Mesendoderm (in vitro differentiated cells): ENCODE results near the gene HOXC12.

Source experiments
- DNase-seq: peaks from one replicate; pipeline ENCODE4 v3.0.0; 2013
- H2AK5ac ChIP-seq: 2 replicates; pipeline ENCODE4 v1.6.1; 2013; ENCODE audit warnings: low read length, inconsistent platforms
- H2BK120ac ChIP-seq: 2 replicates; pipeline ENCODE4 v1.6.1; 2013; ENCODE audit warnings: low read depth, mild to moderate bottlenecking, low read length, moderate library complexity, mixed read lengths
- H2BK15ac ChIP-seq: replicated peaks from 2 replicates; pipeline ENCODE4 v1.6.1; 2013; ENCODE audit warnings: low read depth, mild to moderate bottlenecking, moderate library complexity
- H2BK5ac ChIP-seq: 2 replicates; pipeline ENCODE4 v1.6.1; 2013; ENCODE audit warnings: low read length, inconsistent platforms
- H3K18ac ChIP-seq: 2 replicates; pipeline ENCODE4 v1.6.1; 2013; ENCODE audit warnings: mild to moderate bottlenecking, low read length, mixed read lengths
- H3K23ac ChIP-seq: one replicate; pipeline ENCODE4 v1.6.1; 2013; ENCODE audit warnings: low read length
- H3K27ac ChIP-seq: 2 replicates; pipeline ENCODE4 v1.5.1; 2013; ENCODE audit warnings: low read depth, mild to moderate bottlenecking, inconsistent platforms, low read length, moderate library complexity
- H3K27me3 ChIP-seq: 2 replicates; pipeline ENCODE4 v1.6.1; 2013; ENCODE audit warnings: low read length, control low read depth, mild to moderate bottlenecking, inconsistent platforms; ENCODE audit not compliant: insufficient read depth, poor library complexity
- H3K36me3 ChIP-seq: 2 replicates; pipeline ENCODE4 v1.6.1; 2013; ENCODE audit warnings: low read length, inconsistent platforms; ENCODE audit not compliant: control insufficient read depth, insufficient read depth
- H3K4ac ChIP-seq: one replicate; pipeline ENCODE4 v1.6.1; 2013; ENCODE audit warnings: low read depth, mild to moderate bottlenecking, low read length, moderate library complexity
- H3K4me1 ChIP-seq: 2 replicates; pipeline ENCODE4 v1.6.1; 2013; ENCODE audit warnings: low read depth, low read length, inconsistent platforms; ENCODE audit not compliant: control insufficient read depth
- H3K4me2 ChIP-seq: 2 replicates; pipeline ENCODE4 v1.6.1; 2013; ENCODE audit warnings: low read length
- H3K4me3 ChIP-seq: 2 replicates; pipeline ENCODE4 v1.5.1; 2013; ENCODE audit warnings: mild to moderate bottlenecking, low read length
- H3K56ac ChIP-seq: one replicate; pipeline ENCODE4 v1.6.1; 2013; ENCODE audit warnings: low read length
- H3K79me1 ChIP-seq: 2 replicates; pipeline ENCODE4 v1.6.1; 2013; ENCODE audit warnings: low read length, inconsistent platforms
- H3K79me2 ChIP-seq: 2 replicates; pipeline ENCODE4 v1.6.1; 2013; ENCODE audit warnings: mild to moderate bottlenecking, low read length; ENCODE audit not compliant: control insufficient read depth, insufficient read depth
- H3K9ac ChIP-seq: 2 replicates; pipeline ENCODE4 v1.6.1; 2013; ENCODE audit warnings: low read length, inconsistent platforms
- H4K5ac ChIP-seq: one replicate; pipeline ENCODE4 v1.6.1; 2013; ENCODE audit warnings: low read length
- H4K8ac ChIP-seq: one replicate; pipeline ENCODE4 v1.6.1; 2013; ENCODE audit warnings: low read depth, mild to moderate bottlenecking, control low read depth, low read length, moderate library complexity
- WGBS: extraction: QIAGEN DNeasy Blood & Tissue Kit; methylation state at CpG from one replicate; pipeline ENCODE4 v1.1.7; 2013; ENCODE audit warnings: low lambda C conversion rate, missing lambda C conversion rate; ENCODE audit not compliant: insufficient coverage; ENCODE audit errors: extremely low coverage; 5-methylcytosine and 5-hydroxymethylcytosine counted together

Gene HOXC12

DNA sequence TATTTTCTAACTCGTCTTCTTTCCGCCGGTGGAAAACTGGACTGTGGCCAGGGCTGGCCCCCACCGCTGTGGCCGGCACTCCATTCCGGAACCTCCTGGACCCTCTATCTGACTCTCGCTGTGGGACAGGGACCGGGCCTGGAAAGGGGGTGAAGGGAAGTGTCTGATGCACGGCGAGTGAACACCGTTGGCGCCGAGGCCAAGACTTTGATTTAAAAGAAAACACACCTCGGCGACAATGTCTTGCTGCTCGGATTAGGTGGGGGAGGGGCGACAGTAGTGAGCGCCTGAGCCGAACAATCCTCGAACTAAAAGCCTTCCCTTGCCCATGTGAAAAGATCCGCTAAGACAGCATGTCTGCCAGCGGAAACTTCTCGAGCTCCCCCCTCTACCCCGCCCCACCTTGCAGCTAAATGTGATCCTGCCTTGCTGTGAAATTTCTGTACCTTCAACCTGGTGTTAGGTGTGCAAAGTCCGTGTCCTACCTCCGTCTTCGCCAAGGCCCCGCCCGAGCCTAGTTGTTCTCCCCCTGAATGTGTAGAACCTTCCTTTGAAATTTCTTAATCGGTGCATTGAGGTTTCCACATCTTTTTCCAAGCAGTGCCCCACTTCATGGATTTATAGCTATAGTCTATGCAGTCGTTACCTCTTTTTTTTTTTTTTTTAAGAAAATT, 20.9 kb downstream of the HOXC12 start:
- no peaks in the 10 kb centered on the region for H3K79me1 ChIP-seq
- no peak overlapping the region for H3K56ac ChIP-seq
- H2BK15ac ChIP-seq, result no peak overlapping the region
- no peak overlapping the region for H4K8ac ChIP-seq
- no peak overlapping the region for H3K27ac ChIP-seq
- no peak overlapping the region for H3K18ac ChIP-seq
- H2BK5ac ChIP-seq, result no peak overlapping the region
- H3K4me2 ChIP-seq, result no peak overlapping the region
- H3K79me2 ChIP-seq, result no peaks in the 10 kb centered on the region
- H3K9ac ChIP-seq, result no peak overlapping the region
- no peaks in the 10 kb centered on the region for H3K36me3 ChIP-seq
- H2AK5ac ChIP-seq, result no peak overlapping the region
- WGBS, result no CpG with 5 or more reads among the region's 31 CpGs
- H3K4me1 ChIP-seq, result no peaks in the 10 kb centered on the region
- H2BK120ac ChIP-seq, result no peak overlapping the region
- no peak overlapping the region for H3K4me3 ChIP-seq
- DNase-seq, result no peak
- H3K23ac ChIP-seq, result no peak overlapping the region
- H4K5ac ChIP-seq, result no peak overlapping the region
- H3K4ac ChIP-seq, result no peak overlapping the region
- peaks cover 91% of the 10 kb centered on the region for H3K27me3 ChIP-seq

DNA sequence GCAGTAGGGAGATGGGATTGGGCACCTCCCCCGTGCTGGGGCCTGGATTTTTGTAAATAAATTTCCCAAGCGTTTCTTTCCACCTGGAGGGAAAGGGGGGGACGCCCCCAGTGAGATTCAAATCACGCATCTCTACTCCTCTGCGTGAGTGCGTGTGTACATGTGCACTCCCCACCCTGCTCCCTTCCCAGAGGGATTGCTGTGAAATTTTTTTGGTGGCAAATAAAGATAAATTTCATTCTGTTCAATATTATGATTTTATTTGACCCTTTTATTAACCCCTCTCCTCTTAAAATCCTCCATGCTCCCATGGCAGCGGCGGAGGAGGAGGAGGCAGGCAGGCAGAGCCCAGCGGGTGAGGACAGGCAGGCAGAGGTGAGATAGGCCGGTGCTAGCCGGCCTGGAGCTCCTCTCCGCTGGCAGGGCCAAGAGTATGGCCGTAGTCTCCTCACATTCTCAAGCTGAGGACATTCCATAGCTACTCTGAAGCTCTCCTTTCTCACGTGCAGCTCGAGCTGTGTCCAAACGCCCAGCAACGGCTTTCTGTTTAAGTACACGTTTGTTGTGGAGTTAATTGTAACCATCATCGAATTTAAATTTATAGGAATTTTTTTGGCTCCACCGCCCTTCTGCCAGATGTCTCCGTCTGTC, 21.6 kb downstream of the HOXC12 start:
- Histone ChIP-seq H3K9ac (no peak overlapping the region), H3K4me3 (no peak overlapping the region), H3K23ac (no peak overlapping the region), H3K79me1 (no peaks in the 10 kb centered on the region), H3K36me3 (no peaks in the 10 kb centered on the region), H3K79me2 (no peaks in the 10 kb centered on the region), H3K18ac (no peak overlapping the region), H4K8ac (no peak overlapping the region), H4K5ac (no peak overlapping the region), H3K56ac (no peak overlapping the region), H3K4ac (no peak overlapping the region), H3K27me3 (peaks cover 91% of the 10 kb centered on the region), H2BK15ac (no peak overlapping the region), H2BK120ac (no peak overlapping the region), H2AK5ac (no peak overlapping the region), H2BK5ac (no peak overlapping the region), H3K4me2 (no peak overlapping the region), H3K4me1 (no peaks in the 10 kb centered on the region), H3K27ac (no peak overlapping the region)
- no CpG with 5 or more reads among the region's 21 CpGs for WGBS
- DNase-seq, result peak; percentile 60

DNA sequence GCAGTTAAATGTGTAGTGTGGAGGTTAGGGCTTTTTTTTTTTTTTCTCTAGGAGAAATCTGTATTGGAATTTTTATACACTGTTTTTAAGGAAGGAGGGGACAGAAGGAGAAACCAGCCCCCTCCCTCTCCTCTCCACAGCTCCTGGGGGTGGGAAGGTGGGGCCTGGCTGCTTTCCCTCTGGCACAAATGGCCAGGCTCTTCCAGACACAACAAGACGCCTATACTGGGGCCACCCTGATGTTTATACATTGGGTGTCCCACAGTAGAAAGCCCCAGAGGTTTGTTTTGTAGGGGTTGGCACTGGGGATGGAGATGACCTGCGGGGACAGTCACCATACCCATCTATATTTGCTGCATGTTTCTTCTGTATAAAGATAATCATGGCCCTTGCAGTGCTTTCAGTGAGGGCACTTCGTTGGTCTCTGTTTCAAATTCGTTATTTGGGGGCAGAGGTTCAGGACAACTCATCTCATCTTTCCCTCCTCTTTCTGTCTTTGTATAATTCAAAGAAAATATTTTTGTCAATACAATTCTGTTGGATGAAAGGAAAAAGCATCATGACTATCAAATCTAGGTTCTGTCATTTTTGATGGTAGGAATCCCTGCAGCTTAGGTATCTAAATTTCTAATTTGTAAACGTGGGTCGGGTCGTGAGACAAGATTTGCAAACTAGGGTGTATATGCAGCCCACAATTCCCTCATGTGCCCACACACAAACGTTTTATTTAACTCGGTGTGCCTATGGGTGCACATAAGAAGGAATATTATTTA, 22.3 kb downstream of the HOXC12 start:
- Histone ChIP-seq H4K8ac (no peak overlapping the region), H3K4me3 (no peak overlapping the region), H3K79me1 (no peaks in the 10 kb centered on the region), H3K23ac (no peak overlapping the region), H2AK5ac (no peak overlapping the region), H3K79me2 (no peaks in the 10 kb centered on the region), H3K56ac (no peak overlapping the region), H3K27ac (no peak overlapping the region), H3K4me2 (no peak overlapping the region), H2BK120ac (no peak overlapping the region), H3K27me3 (peaks cover 90% of the 10 kb centered on the region), H3K36me3 (no peaks in the 10 kb centered on the region), H2BK15ac (no peak overlapping the region), H3K18ac (no peak overlapping the region), H4K5ac (no peak overlapping the region), H3K9ac (no peak overlapping the region), H3K4ac (no peak overlapping the region), H3K4me1 (no peaks in the 10 kb centered on the region), H2BK5ac (no peak overlapping the region)
- WGBS, result no CpG with 5 or more reads among the region's 9 CpGs
- DNase-seq, result no peak

DNA sequence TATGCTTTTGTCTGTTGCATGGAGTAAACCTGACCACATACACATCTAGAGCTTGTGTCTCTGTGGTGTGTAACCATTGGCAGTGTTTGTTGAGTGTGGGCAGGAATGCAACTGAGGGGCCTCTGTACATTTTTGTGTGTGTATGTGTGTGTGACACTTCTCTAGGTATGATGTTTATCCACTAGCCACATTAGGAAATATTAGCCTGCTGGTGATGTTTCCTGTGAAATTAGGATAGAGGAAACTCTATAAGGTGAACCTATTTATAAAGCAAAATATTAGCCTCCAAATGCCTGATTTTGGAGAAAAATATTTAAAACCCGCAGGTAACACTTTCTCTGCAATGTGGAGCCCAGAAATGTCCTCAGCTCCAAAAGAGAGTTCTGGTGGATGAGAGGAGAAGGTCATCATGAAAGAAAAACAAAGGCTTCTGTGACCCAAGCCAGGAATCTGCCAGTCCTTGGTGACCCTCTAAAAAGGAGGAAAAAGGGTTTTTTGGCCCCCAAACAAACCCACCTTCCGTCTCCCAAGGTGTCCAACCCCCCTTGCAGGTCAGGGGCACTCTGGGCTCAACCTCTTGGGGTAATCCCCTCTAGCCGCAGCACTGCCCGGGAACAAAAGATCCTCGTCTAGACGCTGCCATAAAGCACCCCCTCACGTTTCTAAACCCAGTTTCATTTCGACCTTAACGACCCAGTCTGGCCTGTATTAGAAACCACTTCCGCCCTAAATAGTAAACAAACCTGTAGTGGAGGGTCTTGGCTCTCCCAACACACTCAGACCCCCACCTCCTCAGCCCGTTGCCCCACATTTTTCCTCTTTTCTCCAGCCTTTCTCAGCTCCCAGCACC, 23.1 kb downstream of the HOXC12 start:
- H3K56ac ChIP-seq, result no peak overlapping the region
- H3K18ac ChIP-seq, result no peak overlapping the region
- no peak overlapping the region for H2BK5ac ChIP-seq
- no peak overlapping the region for H4K5ac ChIP-seq
- no peak overlapping the region for H3K23ac ChIP-seq
- no peak for DNase-seq
- no peak overlapping the region for H3K27ac ChIP-seq
- no peak overlapping the region for H3K4me2 ChIP-seq
- peaks cover 90% of the 10 kb centered on the region for H3K27me3 ChIP-seq
- no CpG with 5 or more reads among the region's 11 CpGs for WGBS
- H3K79me1 ChIP-seq, result no peaks in the 10 kb centered on the region
- H2BK120ac ChIP-seq, result no peak overlapping the region
- H3K79me2 ChIP-seq, result no peaks in the 10 kb centered on the region
- no peak overlapping the region for H3K9ac ChIP-seq
- H3K36me3 ChIP-seq, result no peaks in the 10 kb centered on the region
- no peak overlapping the region for H2BK15ac ChIP-seq
- no peak overlapping the region for H2AK5ac ChIP-seq
- H4K8ac ChIP-seq, result no peak overlapping the region
- no peak overlapping the region for H3K4ac ChIP-seq
- no peak overlapping the region for H3K4me3 ChIP-seq
- no peaks in the 10 kb centered on the region for H3K4me1 ChIP-seq

DNA sequence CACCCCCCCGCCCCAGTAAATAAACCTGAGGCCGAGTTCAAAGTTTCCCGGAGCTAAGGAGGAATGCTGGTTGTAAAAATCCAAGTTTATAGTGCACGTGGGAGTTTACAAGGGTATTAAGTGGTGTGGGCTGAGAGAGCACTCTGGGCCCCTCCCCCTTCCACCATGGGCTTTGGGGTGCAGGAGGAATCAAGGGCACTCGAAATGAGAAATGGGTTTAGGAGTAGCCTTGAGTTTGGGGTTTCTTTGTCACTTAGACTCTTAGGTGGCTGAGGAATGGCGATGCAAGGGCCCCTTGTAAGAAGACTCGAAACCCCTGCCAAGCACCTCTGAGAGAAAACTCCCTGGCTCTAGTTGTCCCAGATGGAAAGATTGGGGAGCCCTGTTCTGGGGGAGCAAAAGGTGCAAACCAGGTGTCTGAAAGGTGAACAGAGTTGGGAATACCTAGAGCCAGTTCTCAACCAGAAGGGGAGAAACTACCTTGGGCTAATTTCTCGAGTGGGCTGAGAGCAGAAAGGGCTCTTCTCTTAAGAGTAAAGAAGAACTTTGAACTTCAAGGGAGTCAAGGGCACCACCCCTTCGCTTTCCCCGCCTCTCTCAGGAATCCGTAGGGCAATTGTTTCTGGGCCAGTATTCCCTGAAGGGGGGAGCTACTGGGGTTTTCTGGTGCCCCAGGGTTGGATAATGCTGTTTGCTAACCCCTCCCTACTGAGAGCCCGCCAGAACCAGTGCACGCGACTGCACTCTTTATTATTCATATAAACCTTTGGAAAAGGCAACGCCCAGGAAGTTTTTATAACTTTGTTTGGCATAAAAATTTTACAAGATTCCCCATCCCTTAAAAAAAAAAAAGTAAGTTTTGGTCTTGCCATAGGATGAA, 24.0 kb downstream of the HOXC12 start:
- H3K27me3 ChIP-seq, result peaks cover 90% of the 10 kb centered on the region
- no peak overlapping the region for H3K18ac ChIP-seq
- H3K4ac ChIP-seq, result no peak overlapping the region
- H2AK5ac ChIP-seq, result no peak overlapping the region
- H2BK120ac ChIP-seq, result no peak overlapping the region
- no peak overlapping the region for H3K4me3 ChIP-seq
- no peak for DNase-seq
- WGBS, result no CpG with 5 or more reads among the region's 15 CpGs
- no peak overlapping the region for H3K56ac ChIP-seq
- no peaks in the 10 kb centered on the region for H3K79me2 ChIP-seq
- H4K5ac ChIP-seq, result no peak overlapping the region
- no peak overlapping the region for H2BK5ac ChIP-seq
- H2BK15ac ChIP-seq, result no peak overlapping the region
- no peaks in the 10 kb centered on the region for H3K4me1 ChIP-seq
- H3K79me1 ChIP-seq, result no peaks in the 10 kb centered on the region
- H3K36me3 ChIP-seq, result no peaks in the 10 kb centered on the region
- H3K27ac ChIP-seq, result no peak overlapping the region
- H3K23ac ChIP-seq, result no peak overlapping the region
- no peak overlapping the region for H3K4me2 ChIP-seq
- no peak overlapping the region for H3K9ac ChIP-seq
- no peak overlapping the region for H4K8ac ChIP-seq
